ENCODE data around the gene MMEL1. TPM values are rescaled to one million over a fixed set of nuclear protein-coding genes. Genes with fewer than 3 reads are reported as not detected.

MMEL1 gene
- polyA plus RNA-seq, 1 of the 3 experiments (the other 2 are of a cell fraction) = 0.16 TPM

- WGBS (ENCODE audit: low lambda C conversion rate) = 0% methylated on average over 1 of the region's 46 CpGs
- Histone ChIP-seq H3K27me3 (ENCODE audit: insufficient read depth) (peaks cover 13% of the 10 kb centered on the region; the same call in 1 of the 2 replicates), H3K36me3 (replicated peaks in 1 of 2; ENCODE audit: control insufficient read depth in 1 of 2, insufficient read depth in 2 of 2, low read length in 1 of 2) (no peaks in the 10 kb centered on the region), H3K79me2 (ENCODE audit: insufficient read depth) (no peaks in the 10 kb centered on the region), H3K9me3 (no peaks in the 10 kb centered on the region), H3K4me1 (ENCODE audit: control insufficient read depth in 1 of 2, insufficient read depth in 2 of 2, low read depth in 1 of 2, low read length in 1 of 2) (no peaks in the 10 kb centered on the region), H3K4me2 (no peak overlapping the region), H3K9me2 (no peaks in the 10 kb centered on the region), H4K20me1 (ENCODE audit: insufficient read depth) (no peaks in the 10 kb centered on the region), H3K27ac (ENCODE audit: low read depth in 2 of 2, low read length in 1 of 2) (no peak overlapping the region), H3K4me3 (ENCODE audit: low read depth in 2 of 2, low read length in 1 of 2) (no peak overlapping the region), H2AFZ (ENCODE audit: low read depth) (no peak overlapping the region), H3F3A (replicated peaks; ENCODE audit: insufficient read depth) (peaks cover 5% of the 10 kb centered on the region), H3K9ac (no peak overlapping the region)
- TF ChIP-seq SIN3A (IDR thresholded peaks at IDR 0.05; ENCODE audit: borderline replicate concordance, low read depth, low read length) = no peak
- TF ChIP-seq CHD2 (IDR thresholded peaks at IDR 0.05; ENCODE audit: low read length, partially characterized antibody) = no peak
- ChIA-PET POLR2A (no interaction called here), CTCF (no interaction called here)
- peak; percentile 33 for DNase-seq
These were observed 4.5 kb downstream of the MMEL1 start for GRCh38 chr1:2628191-2628932.

GRCh38 chr1:2627746-2628145 is 5.1 kb downstream of the MMEL1 start:
- Histone ChIP-seq H4K20me1 (ENCODE audit: insufficient read depth) (no peaks in the 10 kb centered on the region), H2AFZ (ENCODE audit: low read depth) (no peak overlapping the region), H3F3A (replicated peaks; ENCODE audit: insufficient read depth) (peaks cover 5% of the 10 kb centered on the region), H3K9ac (no peak overlapping the region), H3K27me3 (ENCODE audit: insufficient read depth) (peaks cover 13% of the 10 kb centered on the region; the same call in 1 of the 2 replicates), H3K9me2 (no peaks in the 10 kb centered on the region), H3K4me2 (no peak overlapping the region), H3K9me3 (no peaks in the 10 kb centered on the region), H3K27ac (ENCODE audit: low read depth in 2 of 2, low read length in 1 of 2) (no peak overlapping the region), H3K79me2 (ENCODE audit: insufficient read depth) (no peaks in the 10 kb centered on the region), H3K4me1 (ENCODE audit: control insufficient read depth in 1 of 2, insufficient read depth in 2 of 2, low read depth in 1 of 2, low read length in 1 of 2) (no peaks in the 10 kb centered on the region), H3K4me3 (ENCODE audit: low read depth in 2 of 2, low read length in 1 of 2) (no peak overlapping the region), H3K36me3 (replicated peaks in 1 of 2; ENCODE audit: control insufficient read depth in 1 of 2, insufficient read depth in 2 of 2, low read length in 1 of 2) (no peaks in the 10 kb centered on the region)
- ChIA-PET CTCF (no interaction called here), POLR2A (no interaction called here)
- no peak for DNase-seq
- 10% methylated on average over 1 of the region's 6 CpGs for WGBS (ENCODE audit: low lambda C conversion rate)
- no peak for TF ChIP-seq RXRA (IDR thresholded peaks at IDR 0.05; ENCODE audit: borderline replicate concordance, low read depth)
- no peak for TF ChIP-seq REST (IDR thresholded peaks at IDR 0.05; ENCODE audit: low read depth, low read length)
- TF ChIP-seq FOXM1 (IDR thresholded peaks at IDR 0.05; ENCODE audit: low read depth) = no peak
- no peak for TF ChIP-seq CTCF (IDR thresholded peaks at IDR 0.05)
- no peak for TF ChIP-seq MXI1 (IDR thresholded peaks at IDR 0.05; ENCODE audit: low read depth, low read length)
- TF ChIP-seq MAX (IDR thresholded peaks at IDR 0.05; ENCODE audit: low read depth) = no peak
- TF ChIP-seq CHD2 (IDR thresholded peaks at IDR 0.05; ENCODE audit: low read length, partially characterized antibody) = no peak
- TF ChIP-seq EP300 (IDR thresholded peaks at IDR 0.05; ENCODE audit: borderline replicate concordance in 1 of 2, low read depth in 1 of 2, low read length in 1 of 2) = no peak
- TF ChIP-seq ZBTB33 (IDR thresholded peaks at IDR 0.05; ENCODE audit: borderline replicate concordance, low read depth) = no peak
- TF ChIP-seq ELF1 (IDR thresholded peaks at IDR 0.05) = no peak
- no peak for TF ChIP-seq PBX3 (IDR thresholded peaks at IDR 0.05)
- no peak for TF ChIP-seq USF1 (IDR thresholded peaks at IDR 0.05; ENCODE audit: borderline replicate concordance, low read depth)
- TF ChIP-seq RFX5 (IDR thresholded peaks at IDR 0.05; ENCODE audit: low read length) = no peak
- TF ChIP-seq NRF1 (IDR thresholded peaks at IDR 0.05; ENCODE audit: low read depth, low read length) = no peak
- TF ChIP-seq GABPA (IDR thresholded peaks at IDR 0.05; ENCODE audit: low read depth) = no peak
